Adrenal gland (tissue), 19 donors: ENCODE results near the gene RPL39L. TPM values are rescaled to one million over a fixed set of nuclear protein-coding genes. Genes with fewer than 3 reads are reported as not detected.

Experiments
- DNase-seq, 7 donors: peaks; one replicate each; pipeline ENCODE4 v3.0.0-alpha.2; 2019 to 2020
- H3K27ac ChIP-seq, 5 donors: fragments of 200-600 bp; sonication (generic) in 4 of 5; 1 replicate in 3 of 5; 2 replicates in 2 of 5; pipeline versions ENCODE4 v1.5.1 to v1.8.0; 2016 to 2020; ENCODE audit warnings: mild to moderate bottlenecking in 1 of 5
- H3K27me3 ChIP-seq: fragments of 200-600 bp; 2 replicates; pipeline ENCODE4 v1.8.0; 2021
- H3K36me3 ChIP-seq, 2 donors: fragments of 200-600 bp; replicated peaks in 1 of 2; 1 replicate in 1 of 2; 2 replicates in 1 of 2; pipeline versions ENCODE4 v1.5.1 to v1.8.0; 2018 to 2022
- H3K4me1 ChIP-seq, 2 donors: fragments of 200-600 bp; replicated peaks in 1 of 2; 1 replicate in 1 of 2; 2 replicates in 1 of 2; pipeline versions ENCODE4 v1.5.1 to v1.8.0; 2018 to 2021
- H3K4me3 ChIP-seq, 4 donors: fragments of 200-600 bp; sonication (generic) in 3 of 4; one replicate each; pipeline ENCODE4 v1.5.1; 2016 to 2018
- H3K9me3 ChIP-seq, 3 donors: fragments of 200-600 bp; sonication (generic) in 1 of 3; replicated peaks in 1 of 3; 1 replicate in 2 of 3; 2 replicates in 1 of 3; pipeline versions ENCODE4 v1.5.1 to v1.8.0; 2016 to 2021
- POLR2A ChIP-seq, 2 donors: fragments of 450-650 bp; IDR thresholded peaks; one replicate each; pipeline ENCODE4 v1.6.1; 2017; ENCODE audit warnings: antibody characterized with exemption in 2 of 2, mild to moderate bottlenecking in 2 of 2, moderate library complexity in 1 of 2
- WGBS, 4 donors: extraction: QIAGEN DNeasy Blood & Tissue Kit in 2 of 4; methylation state at CpG; one replicate each; pipeline versions ENCODE4 v1.1.5 to v1.1.7; 2013 to 2017; 5-methylcytosine and 5-hydroxymethylcytosine counted together
- intact Hi-C, 2 donors: fragments of 100-400 bp; cut with DNase I; formaldehyde crosslinking; loops; one replicate each; pipeline versions ENCODE4 v1.14.1 to v1.15.0; 2022 to 2023
- long read RNA-seq, 10 donors: library from polyadenylated mRNA in 3 of 10; unstranded in 2 of 10; stranded (forward) in 1 of 10; transcript quantifications; one replicate each; pipeline ENCODE4 v2.0.0 and lab custom pipeline, GENCODE V29; 2021 to 2026
- polyA plus RNA-seq, 3 donors: library from polyadenylated mRNA; stranded (reverse); fragments of 200-250 nt in 2 of 3; fragments of 350-450 nt in 1 of 3; fragmentation: Illumina TruSeq in 1 of 3; extraction: RNeasy Lipid Tissue Mini Kit (QIAGEN cat#74804) in 1 of 3; gene quantifications; one replicate each; pipeline ENCODE4 v1.2.3, GENCODE V29; 2013 to 2014
- total RNA-seq, 9 donors: library from RNA; depleted of rRNA in 4 of 9; stranded (reverse); fragments of >200 nt in 4 of 9; fragments of 120-200 nt in 1 of 9; fragmentation: NEBNext Ultra II Directional in 1 of 9; extraction: Animal tissue kit (Norgen Biotek cat#: 25700) in 1 of 9; gene quantifications; one replicate each; pipeline versions ENCODE4 v1.1.0 to v1.2.4, GENCODE V29; 2013 to 2023
- TF ChIP-seq, protein P1 (sequence below), 6 experiments: fragments of 450-650 bp in 4 of 6; fragments of 200-600 bp in 2 of 6; sonication (generic) in 1 of 6; IDR thresholded peaks; 1 replicate in 5 of 6; 2 replicates in 1 of 6; pipeline versions ENCODE4 v1.5.1 to v1.8.0; 2016 to 2021; ENCODE audit warnings: antibody characterized with exemption in 6 of 6, mild to moderate bottlenecking in 2 of 6, moderate library complexity in 1 of 6
- donor health status: healthy with polysubstance abuse.
- donor health status: Bipolar disorder and iron deficiency.
- donor health status: DM: yes; HTN: yes; CAD: no.
- donor health status: DM: no; HTN: no; CAD: no.
- donor health status: DM: no; HTN: no; CAD: no.
- donor health status: DM: yes; HTN: yes; CAD: no.

The RPL39L gene
- total RNA-seq = 10 to 100 TPM in 1 of 9 donors, 1 to 10 TPM in 8; 1.5 to 17.9 (median 2.7) TPM
- 1 to 10 TPM; 1.8 to 3.6 (median 3.4) TPM for polyA plus RNA-seq
- long read RNA-seq, donor 1, transcript RPL39L-201 (3 exons, 756 nt) = major isoform, 9 of 11 reads
- long read RNA-seq, donor 1, partial matches to known transcripts = 0 of 11 reads
- long read RNA-seq, donor 1, other reads (novel, unspliced or antisense) = 0 of 11 reads
- long read RNA-seq, donor 2, partial matches to known transcripts = 0 of 2 reads
- long read RNA-seq, donor 2, other reads (novel, unspliced or antisense) = 0 of 2 reads
- long read RNA-seq, donor 3, partial matches to known transcripts = 0 of 4 reads
- long read RNA-seq, donor 3, other reads (novel, unspliced or antisense) = 0 of 4 reads
- long read RNA-seq, donor 4, partial matches to known transcripts = 0 of 3 reads
- long read RNA-seq, donor 4, other reads (novel, unspliced or antisense) = 0 of 3 reads
- long read RNA-seq, donor 5, partial matches to known transcripts = 0 of 3 reads
- long read RNA-seq, donor 5, other reads (novel, unspliced or antisense) = 1 of 3 reads
- long read RNA-seq, donor 6, partial matches to known transcripts = 0 of 1 reads
- long read RNA-seq, donor 6, other reads (novel, unspliced or antisense) = 0 of 1 reads
- long read RNA-seq, donor 7, transcript RPL39L-201 (3 exons, 756 nt) = major isoform, 7 of 7 reads
- long read RNA-seq, donor 7, partial matches to known transcripts = 0 of 7 reads
- long read RNA-seq, donor 7, other reads (novel, unspliced or antisense) = 0 of 7 reads
- long read RNA-seq, donor 8, transcript RPL39L-201 (3 exons, 756 nt) = major isoform, 6 of 7 reads
- long read RNA-seq, donor 8, partial matches to known transcripts = 0 of 7 reads
- long read RNA-seq, donor 8, other reads (novel, unspliced or antisense) = 0 of 7 reads
- long read RNA-seq, donor 9, partial matches to known transcripts = 0 of 4 reads
- long read RNA-seq, donor 9, other reads (novel, unspliced or antisense) = 0 of 4 reads
- long read RNA-seq, donor 10, transcript RPL39L-201 (3 exons, 756 nt) = major isoform, 5 of 5 reads
- long read RNA-seq, donor 10, partial matches to known transcripts = 0 of 5 reads
- long read RNA-seq, donor 10, other reads (novel, unspliced or antisense) = 0 of 5 reads

DNA sequence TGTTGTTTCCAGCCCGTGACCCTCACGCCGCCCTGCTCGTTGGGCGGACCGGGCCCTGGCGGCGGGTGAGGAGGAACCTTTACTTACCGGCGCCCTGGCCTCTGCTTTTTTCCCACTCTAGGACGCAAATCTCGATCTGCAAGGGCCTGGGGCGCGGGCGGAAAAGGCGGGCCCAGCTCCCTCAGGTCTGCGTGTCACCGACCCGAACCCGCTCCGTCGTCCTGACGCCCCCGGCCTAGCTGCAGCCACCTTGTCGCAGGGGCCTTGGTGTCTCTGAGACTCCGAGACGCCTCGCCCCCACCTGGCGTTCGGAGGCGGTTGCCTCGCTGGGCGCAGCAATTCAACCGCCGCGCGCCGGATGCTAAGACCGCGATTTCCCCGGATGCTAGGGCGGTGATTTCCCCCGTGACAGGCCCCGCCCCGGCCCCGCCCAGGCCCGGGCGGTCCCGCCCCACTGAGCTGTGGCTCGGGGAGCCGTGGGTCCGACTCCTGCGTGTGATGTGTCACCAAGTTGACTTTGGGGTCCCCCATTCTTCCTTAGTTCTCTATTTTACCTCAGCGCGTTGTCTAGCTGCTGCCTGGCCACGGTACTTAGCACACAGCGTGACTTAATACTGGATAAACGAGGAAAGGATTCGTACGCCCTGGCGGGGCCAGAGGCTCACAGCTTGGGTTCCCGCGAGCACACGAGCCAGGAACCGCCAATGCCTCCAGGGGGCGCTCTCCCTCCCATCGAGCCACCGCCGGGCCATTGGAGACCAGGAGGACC lies at the start of gene RPL39L:
Gene RPL39L, minus strand, starts transcription at position 371 of the 769 bp plus-strand sequence. CDS start 18,196 bp downstream, outside the sequence.
- Histone ChIP-seq H3K4me3 (peak within 1 kb of the TSS in 2 of 4 donors; percentile 4 to 55), H3K36me3 (no peaks in the 10 kb centered on the region), H3K27me3 (no peaks in the 10 kb centered on the region), H3K4me1 (peaks cover 0 to 12% of the 10 kb centered on the region in 2 donors), H3K9me3 (no peaks in the 10 kb centered on the region), H3K27ac (peak within 1 kb of the TSS in 1 of 5 donors; percentile 46)
- TF ChIP-seq, protein P1, sequence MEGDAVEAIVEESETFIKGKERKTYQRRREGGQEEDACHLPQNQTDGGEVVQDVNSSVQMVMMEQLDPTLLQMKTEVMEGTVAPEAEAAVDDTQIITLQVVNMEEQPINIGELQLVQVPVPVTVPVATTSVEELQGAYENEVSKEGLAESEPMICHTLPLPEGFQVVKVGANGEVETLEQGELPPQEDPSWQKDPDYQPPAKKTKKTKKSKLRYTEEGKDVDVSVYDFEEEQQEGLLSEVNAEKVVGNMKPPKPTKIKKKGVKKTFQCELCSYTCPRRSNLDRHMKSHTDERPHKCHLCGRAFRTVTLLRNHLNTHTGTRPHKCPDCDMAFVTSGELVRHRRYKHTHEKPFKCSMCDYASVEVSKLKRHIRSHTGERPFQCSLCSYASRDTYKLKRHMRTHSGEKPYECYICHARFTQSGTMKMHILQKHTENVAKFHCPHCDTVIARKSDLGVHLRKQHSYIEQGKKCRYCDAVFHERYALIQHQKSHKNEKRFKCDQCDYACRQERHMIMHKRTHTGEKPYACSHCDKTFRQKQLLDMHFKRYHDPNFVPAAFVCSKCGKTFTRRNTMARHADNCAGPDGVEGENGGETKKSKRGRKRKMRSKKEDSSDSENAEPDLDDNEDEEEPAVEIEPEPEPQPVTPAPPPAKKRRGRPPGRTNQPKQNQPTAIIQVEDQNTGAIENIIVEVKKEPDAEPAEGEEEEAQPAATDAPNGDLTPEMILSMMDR (IDR thresholded peaks at IDR 0.05) = peak; percentile 40 to 74 (median 53)
- no peak for TF ChIP-seq POLR2A (IDR thresholded peaks at IDR 0.05)
- peak; percentile 41 to 72 (median 69) for DNase-seq
- intact Hi-C loops = no loop called here
- 4 to 8% (median 5%) methylated on average over 23 to 69 of the region's 69 CpGs for WGBS, 4 donors

DNA sequence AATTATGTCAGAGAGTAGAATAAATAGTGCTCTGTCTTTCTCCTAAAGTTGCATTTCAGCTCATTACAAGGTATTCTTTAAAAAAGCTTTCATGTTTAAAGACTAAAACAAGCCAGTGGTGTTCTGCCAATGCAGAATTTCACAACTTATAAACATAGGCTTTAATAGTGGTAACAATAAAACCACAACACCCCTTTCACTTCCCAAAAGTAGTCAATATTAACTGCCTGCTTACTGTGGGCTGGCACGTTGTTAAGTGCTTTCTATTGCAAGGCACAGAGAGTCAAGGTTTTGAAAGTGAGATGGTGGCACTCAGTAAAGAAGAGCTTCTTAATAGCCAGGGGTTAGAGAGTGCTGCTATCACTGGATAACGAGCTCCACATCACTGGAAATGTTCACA lies 49.6 kb upstream of the RPL39L start:
- DNase-seq = no peak
- intact Hi-C loops = no loop called here
- Histone ChIP-seq H3K4me3 (no peak overlapping the region), H3K27me3 (peaks cover 6% of the 10 kb centered on the region), H3K9me3 (no peaks in the 10 kb centered on the region), H3K27ac (no peak overlapping the region), H3K4me1 (no peaks in the 10 kb centered on the region), H3K36me3 (no peaks in the 10 kb centered on the region)
- TF ChIP-seq POLR2A (IDR thresholded peaks at IDR 0.05) = no peak
- TF ChIP-seq, protein P1 (IDR thresholded peaks at IDR 0.05) = no peak
- 43 to 52% (median 45%) methylated on average over 2 of the region's 2 CpGs for WGBS, 4 donors

DNA sequence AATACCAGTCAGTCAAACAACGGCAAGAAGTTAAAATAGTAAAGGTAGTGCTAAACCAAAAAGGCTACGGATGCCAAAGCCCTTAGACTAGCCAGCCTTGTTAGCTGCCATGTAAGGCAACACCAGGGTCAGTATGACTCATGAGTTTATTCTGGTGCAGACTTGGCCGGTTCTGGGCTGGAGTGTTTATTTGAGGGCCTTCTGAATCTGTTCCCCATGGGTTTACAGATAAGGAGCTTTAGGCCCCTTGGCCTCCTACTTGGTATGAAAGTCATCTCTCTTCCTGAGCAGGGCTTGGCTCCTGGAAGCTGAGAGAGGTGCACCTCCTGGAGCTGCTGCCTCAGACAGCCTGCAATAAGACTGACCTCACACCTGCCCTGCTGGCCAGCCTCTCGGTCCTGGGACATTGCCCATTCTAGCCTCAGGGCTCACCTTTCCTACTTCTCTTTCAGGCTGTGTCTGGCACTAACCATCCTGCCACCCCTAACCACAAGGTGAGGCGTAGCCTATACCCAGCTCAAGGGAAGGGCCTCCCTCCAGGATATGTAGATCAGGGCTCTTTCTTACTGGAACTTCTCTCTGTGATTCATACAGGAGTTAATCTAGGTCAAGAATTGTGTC lies 47.6 kb upstream of the RPL39L start:
- TF ChIP-seq, protein P1 (IDR thresholded peaks at IDR 0.05) = no peak
- TF ChIP-seq POLR2A (IDR thresholded peaks at IDR 0.05) = no peak
- H3K27ac ChIP-seq = no peak overlapping the region
- no peaks in the 10 kb centered on the region for H3K4me1 ChIP-seq
- no peaks in the 10 kb centered on the region for H3K36me3 ChIP-seq
- no peaks in the 10 kb centered on the region for H3K9me3 ChIP-seq
- no peaks in the 10 kb centered on the region for H3K27me3 ChIP-seq
- intact Hi-C loops = no loop called here
- H3K4me3 ChIP-seq = no peak overlapping the region
- WGBS, 4 donors = 49 to 59% (median 58%) methylated on average over 5 of the region's 5 CpGs
- peak in 5 of 7 donors; percentile 24 to 51 (median 32) for DNase-seq
